Measurements from ENCODE around the gene SMIM45.
A peak's percentile ranks its signal among the peaks of the same experiment; 100 is the strongest.

SMIM45 gene

GRCh38 chr22:41951898-41952474, at the start of gene SMIM45:
TSS of gene SMIM45 (plus strand) at chr22:41952150.
- DNase-seq, result peak; percentile 96

GRCh38 chr22:41902932-41903421, 49.0 kb upstream of the SMIM45 start:
- no peak for DNase-seq

GRCh38 chr22:41904450-41905410, 47.2 kb upstream of the SMIM45 start:
- no peak for DNase-seq

- DNase-seq, result no peak
Observed at GRCh38 chr22:41905411-41906202, 46.3 kb upstream of the SMIM45 start.

GRCh38 chr22:41906822-41907221, 45.1 kb upstream of the SMIM45 start:
- no peak for DNase-seq

GRCh38 chr22:41907436-41908401, 44.2 kb upstream of the SMIM45 start:
- DNase-seq, result no peak

- DNase-seq, result no peak
Observed at GRCh38 chr22:41908411-41909309, 43.3 kb upstream of the SMIM45 start.

- DNase-seq, result no peak
Observed at GRCh38 chr22:41909310-41910049, 42.5 kb upstream of the SMIM45 start.

GRCh38 chr22:41910050-41911000, 41.6 kb upstream of the SMIM45 start:
- no peak for DNase-seq

- no peak for DNase-seq
Observed at GRCh38 chr22:41911001-41911611, 40.8 kb upstream of the SMIM45 start.

GRCh38 chr22:41912338-41913039, 39.5 kb upstream of the SMIM45 start:
- no peak for DNase-seq

GRCh38 chr22:41913040-41913719, 38.8 kb upstream of the SMIM45 start:
- DNase-seq, result no peak

GRCh38 chr22:41913842-41914534, 38.0 kb upstream of the SMIM45 start:
- no peak for DNase-seq

- no peak for DNase-seq
Observed at GRCh38 chr22:41914611-41915034, 37.3 kb upstream of the SMIM45 start.

- DNase-seq, result no peak
Observed at GRCh38 chr22:41915035-41915785, 36.7 kb upstream of the SMIM45 start, which contains the start of gene SHISA8. TSS of gene SHISA8 (minus strand) at chr22:41915074. CDS start at chr22:41914667, 407 bp downstream.

Measured in NCI-H1694 (cell line).